Melanocyte of skin (primary cell): Measurements from ENCODE around the gene FAM107B. TPM values are rescaled to one million over a fixed set of nuclear protein-coding genes. Genes with fewer than 3 reads are reported as not detected.

ENCODE experiments used
- small RNA-seq, 2 donors: library from RNA; depleted of rRNA; stranded (forward); fragments of <200 nt; gene quantifications; one replicate each; pipeline ENCODE3, GENCODE V24; 2012
- total RNA-seq, 2 donors: library from RNA; depleted of rRNA; stranded (reverse); fragments of >200 nt; gene quantifications; 2 replicates each; pipeline ENCODE4 v1.2.3, GENCODE V29; 2012

Gene FAM107B
- 1 to 10 TPM; 2.3 to 8.3 TPM for total RNA-seq

DNA sequence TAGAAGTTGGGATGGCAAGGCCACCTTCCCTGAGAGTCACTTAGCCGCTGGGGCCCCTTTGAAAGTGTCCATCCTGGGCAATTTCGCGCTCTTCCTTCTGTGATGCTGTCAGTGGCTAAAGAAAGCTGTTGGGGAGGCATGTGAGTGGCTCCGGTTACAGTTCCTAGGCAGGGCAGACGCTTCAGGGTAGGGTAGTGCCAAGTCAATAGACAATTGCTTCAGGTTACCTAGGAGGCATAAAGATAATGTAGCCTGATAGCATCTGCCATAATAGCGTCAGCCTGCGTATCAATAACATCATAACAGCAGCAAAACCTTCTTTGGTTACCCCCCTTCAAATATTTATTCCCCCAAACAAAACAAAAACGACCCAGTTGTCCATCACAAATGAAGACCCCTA, at the start of gene FAM107B:
FAM107B (minus strand) TSS at position 101 of the 400 bp plus-strand sequence. CDS start 234 bp downstream, outside the sequence.

Small RNAs within 50 kb of the gene (small RNA-seq; reads per million reads assigned to genes)
- 0.17 to 0.23 reads per million in 2 donors for gene RNA5SP302

Other genes starting within 250 kb of the FAM107B start
- 1 to 10 TPM in 1 of 2 donors, under 1 TPM in 1; 0.33 to 1.4 TPM for gene CDNF, start 63.1 kb upstream of the FAM107B start, total RNA-seq
- gene HSPA14, start 63.4 kb upstream of the FAM107B start, total RNA-seq = 10 to 100 TPM; 13.1 to 22.3 TPM
- gene MSANTD7, start 63.4 kb upstream of the FAM107B start, total RNA-seq = 10 to 100 TPM; 17.6 to 28.3 TPM
- gene SUV39H2, start 104.0 kb upstream of the FAM107B start, total RNA-seq = 10 to 100 TPM in 1 of 2 donors, 1 to 10 TPM in 1; 10.0 to 22.6 TPM
- 10 to 100 TPM; 10.7 to 23.0 TPM for gene DCLRE1C, start 179.2 kb upstream of the FAM107B start, total RNA-seq
- gene MEIG1, start 184.5 kb upstream of the FAM107B start, total RNA-seq = under 1 TPM in 1 of 2 donors, not detected in 1; 0.34 TPM